Activated naive CD4-positive, alpha-beta T cell treated with anti-CD3 and anti-CD28 coated beads, Interleukin-2, amount 50 U/mL, for 72 hours (primary cell): ENCODE measurements around the gene BOLA1. TPM values are rescaled to one million over a fixed set of nuclear protein-coding genes. Genes with fewer than 3 reads are reported as not detected.
"Not testable (repeated sequence)": the region's sequence is repeated elsewhere in the genome, so short reads cannot be mapped to it uniquely, and the experiment has no call there.

ENCODE experiments used
- ATAC-seq, 2 donors: fragments of 150-1000 bp; cut with Tn5 transposase; 2 replicates each; pipeline ENCODE4 v1.10.0; 2021; ENCODE audit warnings: mild to moderate bottlenecking in 2 of 2, moderate library complexity in 2 of 2
- DNase-seq, 2 donors: peaks; one replicate each; pipeline ENCODE4 v3.0.0; 2021 to 2022; ENCODE audit warnings: low spot score in 2 of 2
- H3K27ac Mint-ChIP-seq, 2 donors: one replicate each; pipeline ENCODE4 v1.8.0; 2022; ENCODE audit warnings: mild to moderate bottlenecking in 2 of 2, mixed read lengths in 2 of 2
- H3K36me3 Mint-ChIP-seq, 2 donors: one replicate each; pipeline ENCODE4 v1.8.0; 2022; ENCODE audit warnings: mixed read lengths in 2 of 2
- H3K9me3 Mint-ChIP-seq, 2 donors: one replicate each; pipeline ENCODE4 v1.8.0; 2022; ENCODE audit warnings: mixed read lengths in 2 of 2
- total RNA-seq, 2 donors: library from RNA; stranded (reverse); gene quantifications; one replicate each; pipeline ENCODE4 v1.2.3, GENCODE V29; 2022

Gene BOLA1
- total RNA-seq, 2 donors from 2014 or later = 19.4 to 28.7 TPM

DNA sequence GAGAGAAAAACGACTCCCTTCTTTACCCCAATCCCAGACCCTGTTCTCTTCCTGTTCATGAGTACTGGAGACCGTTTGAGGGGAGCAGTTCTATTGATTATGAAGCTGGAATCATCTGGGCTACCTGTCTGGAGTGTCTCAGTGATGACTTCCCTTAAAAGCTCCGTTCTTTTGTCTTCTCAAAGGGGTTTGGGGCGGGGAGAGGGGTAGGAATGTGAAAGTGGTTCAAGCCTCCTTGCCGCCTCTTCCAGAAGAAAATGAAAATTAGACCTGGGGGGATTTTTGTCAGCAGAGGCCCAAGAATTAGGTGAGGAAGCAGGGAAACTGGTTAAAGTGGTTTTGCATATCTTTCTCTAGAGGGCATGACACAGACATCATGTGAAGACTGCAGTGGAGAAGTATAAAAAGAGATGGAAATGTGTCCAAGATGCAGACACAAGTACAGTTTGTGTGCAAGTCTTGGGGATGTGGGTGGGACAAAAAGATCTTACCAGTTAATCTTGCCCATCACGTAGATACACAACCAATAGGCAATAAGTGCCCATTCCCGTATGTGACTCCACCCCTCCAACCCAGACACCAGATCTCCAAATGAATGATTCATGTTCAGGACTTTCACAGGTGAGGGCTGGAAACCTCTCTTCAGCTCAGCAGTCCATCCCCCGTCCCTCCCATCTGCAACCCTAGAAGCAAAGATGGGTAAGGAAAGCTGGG, 37.8 kb downstream of the BOLA1 start:
- no peak for DNase-seq
- H3K27ac Mint-ChIP-seq = no peak overlapping the region
- no peaks in the 10 kb centered on the region for H3K36me3 Mint-ChIP-seq
- no peaks in the 10 kb centered on the region for H3K9me3 Mint-ChIP-seq
- ATAC-seq = peak in 1 of 2 donors; percentile 8

GRCh38 chr1:149937759-149938158, 38.4 kb downstream of the BOLA1 start:
- Mint-ChIP-seq H3K9me3 (no peaks in the 10 kb centered on the region), H3K27ac (no peak overlapping the region), H3K36me3 (no peaks in the 10 kb centered on the region)
- peak; percentile 15 to 49 for ATAC-seq
- DNase-seq = no peak

DNA sequence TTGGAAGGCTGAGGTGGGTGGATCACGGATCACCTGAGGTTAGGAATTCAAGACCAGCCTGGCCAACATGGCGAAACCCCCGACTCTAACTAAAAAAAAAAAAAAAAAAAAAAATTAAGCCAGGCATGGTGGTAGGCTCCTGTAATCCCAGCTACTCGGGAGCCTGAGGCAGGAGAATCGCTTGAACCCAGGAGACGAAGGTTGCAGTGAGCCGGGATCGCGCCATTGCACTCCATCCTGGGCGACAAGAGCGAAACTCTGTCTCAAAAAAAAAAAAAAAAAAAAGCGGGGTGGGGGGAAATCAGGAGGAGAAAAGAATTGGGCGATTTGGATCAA, 39.3 kb downstream of the BOLA1 start:
- H3K27ac Mint-ChIP-seq = peak overlapping the region; percentile 68 to 78
- not testable (repeated sequence) for DNase-seq, H3K9me3 Mint-ChIP-seq, H3K36me3 Mint-ChIP-seq, ATAC-seq

DNA sequence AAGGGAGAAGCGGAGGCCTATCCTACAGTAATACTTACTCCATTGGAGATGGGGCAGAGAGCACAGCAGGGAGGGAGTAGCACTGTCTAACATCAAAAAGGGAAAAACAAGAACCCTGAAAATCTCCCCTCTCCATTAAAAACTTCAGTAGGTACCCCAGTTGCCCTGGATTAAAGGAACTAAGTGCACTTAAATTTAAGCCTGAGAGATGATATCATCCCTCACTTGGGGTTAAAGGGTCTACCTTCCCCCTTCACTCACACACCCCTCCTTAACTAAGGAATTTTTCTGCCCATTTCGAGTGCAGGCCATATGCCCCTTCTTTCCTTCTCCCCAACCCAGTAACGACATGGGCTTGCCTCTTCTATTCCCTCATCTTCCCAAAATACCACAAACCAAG, 41.1 kb downstream of the BOLA1 start:
- DNase-seq (no peak), ATAC-seq (no peak)
- Mint-ChIP-seq H3K9me3 (no peaks in the 10 kb centered on the region), H3K36me3 (peaks cover 0 to 8% of the 10 kb centered on the region in 2 donors), H3K27ac (no peak overlapping the region)

DNA sequence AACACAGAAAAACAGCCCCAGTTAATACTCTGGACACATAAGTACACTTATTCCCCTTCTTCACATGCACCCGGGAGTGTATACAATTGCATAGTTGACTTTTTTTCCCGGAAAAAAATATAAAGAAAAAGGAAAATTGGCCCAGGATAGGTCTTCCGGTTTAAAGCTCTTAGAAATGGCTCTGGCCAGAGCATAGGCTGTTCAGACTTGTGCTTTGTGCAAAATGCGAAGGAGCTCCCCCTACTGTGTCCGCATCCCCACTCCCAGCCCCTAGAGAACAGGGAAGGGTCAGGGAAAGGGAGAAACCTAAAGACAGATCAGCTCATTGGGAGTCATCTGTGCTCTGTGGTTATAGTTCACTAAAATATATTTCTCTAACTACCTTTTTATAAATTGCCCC, 42.8 kb downstream of the BOLA1 start:
- H3K36me3 Mint-ChIP-seq = peaks cover 3 to 8% of the 10 kb centered on the region in 2 donors
- ATAC-seq (no peak), DNase-seq (no peak)
- no peaks in the 10 kb centered on the region for H3K9me3 Mint-ChIP-seq
- H3K27ac Mint-ChIP-seq = no peak overlapping the region

DNA sequence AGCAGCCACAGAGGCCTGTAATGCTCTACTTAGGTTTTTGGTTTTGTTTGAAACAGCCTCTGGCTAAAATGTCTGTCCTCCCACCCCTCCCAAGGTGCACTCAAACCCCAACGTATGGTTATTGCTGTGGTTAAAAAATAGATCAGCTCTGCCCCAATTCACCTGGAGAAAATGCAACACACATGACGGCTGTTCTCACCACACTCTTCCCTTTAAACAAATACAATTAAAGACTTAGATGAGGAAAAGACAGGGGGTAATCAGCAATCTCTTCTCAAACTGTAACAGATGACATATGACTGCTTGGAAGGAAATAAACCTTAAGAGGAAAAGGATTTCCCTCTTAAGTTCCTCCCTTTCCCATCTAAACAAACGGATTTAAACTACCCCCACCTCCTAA, 43.5 kb downstream of the BOLA1 start:
- Mint-ChIP-seq H3K36me3 (peaks cover 8% of the 10 kb centered on the region in 2 donors), H3K9me3 (no peaks in the 10 kb centered on the region), H3K27ac (peak overlapping the region in 1 of 2 donors; percentile 73)
- ATAC-seq (no peak), DNase-seq (no peak)

DNA sequence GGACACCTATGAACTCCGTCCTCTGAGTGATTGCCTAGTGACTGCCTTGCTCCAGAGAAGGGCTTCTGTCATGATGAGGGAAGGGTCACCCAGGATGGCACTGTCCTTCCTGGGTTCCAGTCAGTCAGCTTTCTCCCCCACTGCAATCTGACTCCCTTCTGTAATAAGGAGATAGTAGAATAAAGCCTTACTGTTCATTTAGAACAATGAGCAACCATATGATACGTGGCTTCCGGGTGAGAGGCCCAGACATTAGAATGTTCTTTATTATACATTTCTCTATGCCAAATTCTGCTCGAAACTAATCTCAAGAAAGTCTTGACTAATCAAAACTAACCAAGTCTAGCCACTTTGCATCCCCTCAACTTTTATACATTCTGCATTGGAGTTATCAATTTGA, 45.8 kb downstream of the BOLA1 start:
- Mint-ChIP-seq H3K36me3 (peaks cover 8% of the 10 kb centered on the region in 2 donors), H3K27ac (peak overlapping the region in 1 of 2 donors; percentile 73), H3K9me3 (no peaks in the 10 kb centered on the region)
- DNase-seq (no peak), ATAC-seq (no peak)

DNA sequence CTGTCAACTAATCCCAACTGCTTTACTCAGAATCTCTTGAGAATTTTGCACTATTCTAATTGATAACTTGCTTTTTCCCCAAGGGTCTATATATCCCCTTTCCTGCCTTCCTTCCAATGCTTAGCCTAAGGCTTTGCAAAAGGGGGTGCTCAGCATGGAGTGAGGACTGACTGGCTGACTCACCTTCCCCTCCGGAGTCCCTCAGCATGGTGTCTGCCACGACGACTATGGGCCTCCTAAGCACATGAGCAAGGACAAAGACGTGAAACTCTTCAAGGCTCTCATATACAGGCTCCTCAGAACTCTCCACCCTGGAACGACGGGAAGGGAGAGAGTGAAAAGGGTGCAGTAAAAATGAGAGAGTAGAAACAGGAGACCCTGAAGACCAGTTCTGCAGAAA, 50.5 kb downstream of the BOLA1 start:
- peaks cover 0 to 4% of the 10 kb centered on the region in 2 donors for H3K9me3 Mint-ChIP-seq
- ATAC-seq (no peak), DNase-seq (no peak)
- H3K27ac Mint-ChIP-seq = no peak overlapping the region
- peaks cover 4 to 18% of the 10 kb centered on the region in 2 donors for H3K36me3 Mint-ChIP-seq

Other genes starting within 250 kb of the BOLA1 start
- not detected for gene FCGR1A, start 116.9 kb upstream of the BOLA1 start, total RNA-seq
- 10 to 100 TPM; 10.9 to 14.6 TPM for gene SV2A, start 18.3 kb downstream of the BOLA1 start, total RNA-seq
- 10 to 100 TPM; 47.6 to 65.3 TPM for gene SF3B4, start 28.2 kb downstream of the BOLA1 start, total RNA-seq
- 1 to 10 TPM; 2.3 to 4.5 TPM for gene MTMR11, start 37.3 kb downstream of the BOLA1 start, total RNA-seq
- 10 to 100 TPM; 21.7 to 22.8 TPM for gene OTUD7B, start 111.2 kb downstream of the BOLA1 start, total RNA-seq
- gene VPS45, start 168.2 kb downstream of the BOLA1 start, total RNA-seq = 10 to 100 TPM; 25.0 to 42.4 TPM